ENCODE data around the gene FZD8. TPM values are rescaled to one million over a fixed set of nuclear protein-coding genes. Genes with fewer than 3 reads are reported as not detected.

Gene FZD8
- total RNA-seq, 1 experiment from 2014 or later = 0.22 TPM

- TF ChIP-seq TCF7L2 (IDR thresholded peaks at IDR 0.05; ENCODE audit: borderline replicate concordance, extremely low read depth, insufficient read depth, insufficient read length) (no peak), CBX3 (IDR thresholded peaks at IDR 0.05; ENCODE audit: low read depth) (no peak), ZNF274 (IDR thresholded peaks at IDR 0.05; ENCODE audit: low read depth, low read length) (no peak), SIN3A (IDR thresholded peaks at IDR 0.05; ENCODE audit: low read depth) (no peak), ELF1 (IDR thresholded peaks at IDR 0.05; ENCODE audit: borderline replicate concordance, low read depth) (no peak), REST (IDR thresholded peaks at IDR 0.05; ENCODE audit: low read depth) (no peak), EZH2phosphoT487 (IDR thresholded peaks at IDR 0.05; ENCODE audit: borderline replicate concordance) (no peak), POLR2AphosphoS5 (IDR thresholded peaks at IDR 0.05; ENCODE audit: low read depth, low read length) (no peak), SRF (IDR thresholded peaks at IDR 0.05; ENCODE audit: low read depth) (no peak), FOSL1 (IDR thresholded peaks at IDR 0.05; ENCODE audit: low read depth) (no peak), JUND (IDR thresholded peaks at IDR 0.05) (no peak), ZBTB33 (IDR thresholded peaks at IDR 0.05; ENCODE audit: extremely low read depth, insufficient replicate concordance, low read length) (no peak), YY1 (IDR thresholded peaks at IDR 0.05; ENCODE audit: extremely low read depth, insufficient replicate concordance, low read depth, low read length) (no peak), CEBPB (IDR thresholded peaks at IDR 0.05; ENCODE audit: low read depth) (no peak), MAX (IDR thresholded peaks at IDR 0.05) (no peak), EGR1 (IDR thresholded peaks at IDR 0.05; ENCODE audit: low read depth) (no peak), EZH2 (IDR thresholded peaks at IDR 0.05) (no peak)
- TF ChIP-seq, protein P1, sequence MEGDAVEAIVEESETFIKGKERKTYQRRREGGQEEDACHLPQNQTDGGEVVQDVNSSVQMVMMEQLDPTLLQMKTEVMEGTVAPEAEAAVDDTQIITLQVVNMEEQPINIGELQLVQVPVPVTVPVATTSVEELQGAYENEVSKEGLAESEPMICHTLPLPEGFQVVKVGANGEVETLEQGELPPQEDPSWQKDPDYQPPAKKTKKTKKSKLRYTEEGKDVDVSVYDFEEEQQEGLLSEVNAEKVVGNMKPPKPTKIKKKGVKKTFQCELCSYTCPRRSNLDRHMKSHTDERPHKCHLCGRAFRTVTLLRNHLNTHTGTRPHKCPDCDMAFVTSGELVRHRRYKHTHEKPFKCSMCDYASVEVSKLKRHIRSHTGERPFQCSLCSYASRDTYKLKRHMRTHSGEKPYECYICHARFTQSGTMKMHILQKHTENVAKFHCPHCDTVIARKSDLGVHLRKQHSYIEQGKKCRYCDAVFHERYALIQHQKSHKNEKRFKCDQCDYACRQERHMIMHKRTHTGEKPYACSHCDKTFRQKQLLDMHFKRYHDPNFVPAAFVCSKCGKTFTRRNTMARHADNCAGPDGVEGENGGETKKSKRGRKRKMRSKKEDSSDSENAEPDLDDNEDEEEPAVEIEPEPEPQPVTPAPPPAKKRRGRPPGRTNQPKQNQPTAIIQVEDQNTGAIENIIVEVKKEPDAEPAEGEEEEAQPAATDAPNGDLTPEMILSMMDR (IDR thresholded peaks at IDR 0.05 in 2 of 3, conservative IDR thresholded peaks at IDR 0.05 in 1 of 3; ENCODE audit: borderline replicate concordance in 1 of 3, insufficient read depth in 1 of 3, low read depth in 2 of 3, low read length in 2 of 3) = no peak
- DNase-seq (ENCODE audit: low read depth, low spot score) = no peak
- Histone ChIP-seq H3K4me3 (replicated peaks in 1 of 2; ENCODE audit: low read depth in 1 of 2, low read length in 2 of 2) (no peak overlapping the region), H3K36me3 (ENCODE audit: control insufficient read depth in 1 of 2, insufficient read depth in 2 of 2, low read length in 2 of 2) (no peaks in the 10 kb centered on the region), H3K27ac (ENCODE audit: low read depth, low read length) (no peak overlapping the region), H2AFZ (ENCODE audit: low read depth, low read length, poor library complexity, severe bottlenecking) (no peak overlapping the region), H3K79me2 (ENCODE audit: insufficient read depth, low read length) (no peaks in the 10 kb centered on the region), H4K20me1 (ENCODE audit: insufficient read depth) (no peaks in the 10 kb centered on the region), H3K4me2 (ENCODE audit: low read length) (no peak overlapping the region), H3K4me1 (ENCODE audit: control insufficient read depth in 1 of 2, insufficient read depth in 2 of 2, low read length in 2 of 2) (peaks cover 8 to 28% of the 10 kb centered on the region in 2 experiments), H3K9ac (ENCODE audit: low read length) (no peak overlapping the region), H3K9me3 (ENCODE audit: control insufficient read depth in 1 of 2, insufficient read depth in 1 of 2, low read depth in 1 of 2, low read length in 2 of 2) (no peaks in the 10 kb centered on the region), H3K27me3 (ENCODE audit: insufficient read depth, low read length) (peaks cover 26% of the 10 kb centered on the region), H3K9me2 (ENCODE audit: insufficient read depth) (no peaks in the 10 kb centered on the region)
- no peak for ATAC-seq
- CTCF ChIA-PET = no interaction called here
- intact Hi-C loops (cut with micrococcal nuclease) = no loop called here
- no TSS peak for BruUV-seq (replicated peaks)
- POLR2A ChIA-PET = no interaction called here
- RAD21 ChIA-PET (ENCODE audit: low non-redundant PET in 1 of 2, low total read pairs in 2 of 2, uncharacterized antibody in 2 of 2, unreplicated experiment in 2 of 2) = no interaction called here
These were observed 2.2 kb upstream of the FZD8 start for GRCh38 chr10:35644050-35644950.

All from HCT116 (cell line).